Nephron (organoid): ENCODE results near the gene IDNK.

ENCODE experiments used
- H3K27ac Mint-ChIP-seq, 3 experiments: 2 replicates each; pipeline ENCODE4 v1.8.0; 2020; ENCODE audit warnings: mixed read lengths in 3 of 3, mild to moderate bottlenecking in 2 of 3, moderate library complexity in 1 of 3
- H3K27me3 Mint-ChIP-seq: 2 replicates; pipeline ENCODE4 v1.8.0; 2021; ENCODE audit warnings: low read depth, mild to moderate bottlenecking, moderate library complexity, mixed read lengths
- H3K36me3 Mint-ChIP-seq: 2 replicates; pipeline ENCODE4 v1.8.0; 2020; ENCODE audit warnings: low read depth, mixed read lengths
- H3K4me1 Mint-ChIP-seq: 2 replicates; pipeline ENCODE4 v1.8.0; 2020; ENCODE audit warnings: mixed read lengths
- H3K4me3 Mint-ChIP-seq, 3 experiments: 2 replicates each; pipeline ENCODE4 v1.8.0; 2020; ENCODE audit warnings: mild to moderate bottlenecking in 3 of 3, mixed read lengths in 3 of 3, moderate library complexity in 2 of 3
- H3K9me3 Mint-ChIP-seq: 2 replicates; pipeline ENCODE4 v1.8.0; 2020; ENCODE audit warnings: mixed read lengths
- TF ChIP-seq, protein P1 (sequence below), 3 experiments: fragments of 200-600 bp; sonication (generic); IDR thresholded peaks; one replicate each; pipeline ENCODE4 v1.5.0; 2021; ENCODE audit warnings: antibody characterized with exemption in 3 of 3; ENCODE audit not compliant: unreplicated experiment in 3 of 3

Gene IDNK

DNA sequence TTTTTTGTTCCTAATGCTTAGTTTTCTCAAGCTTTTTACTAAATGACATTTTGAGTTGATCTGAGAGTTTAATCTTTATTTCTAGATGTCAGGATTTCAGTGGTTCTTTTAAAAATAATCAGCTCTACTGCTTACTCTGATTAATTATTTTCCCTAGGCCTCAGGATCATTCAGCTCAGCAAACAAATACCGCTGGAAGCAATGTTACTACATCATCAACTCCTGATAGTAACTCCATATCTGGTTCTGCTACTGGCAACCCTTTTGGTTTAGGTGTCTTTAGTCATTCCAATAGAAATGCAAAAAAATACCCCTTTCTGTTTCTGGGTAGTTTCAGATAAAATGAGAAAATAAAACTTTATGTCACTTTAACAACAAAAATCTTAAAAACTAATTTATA lies 5.6 kb upstream of the IDNK start:
- Mint-ChIP-seq H3K27ac (no peak overlapping the region), H3K4me3 (no peak overlapping the region), H3K9me3 (no peaks in the 10 kb centered on the region), H3K36me3 (no peaks in the 10 kb centered on the region), H3K27me3 (peaks cover 18% of the 10 kb centered on the region), H3K4me1 (peaks cover 7% of the 10 kb centered on the region)
- TF ChIP-seq, protein P1, sequence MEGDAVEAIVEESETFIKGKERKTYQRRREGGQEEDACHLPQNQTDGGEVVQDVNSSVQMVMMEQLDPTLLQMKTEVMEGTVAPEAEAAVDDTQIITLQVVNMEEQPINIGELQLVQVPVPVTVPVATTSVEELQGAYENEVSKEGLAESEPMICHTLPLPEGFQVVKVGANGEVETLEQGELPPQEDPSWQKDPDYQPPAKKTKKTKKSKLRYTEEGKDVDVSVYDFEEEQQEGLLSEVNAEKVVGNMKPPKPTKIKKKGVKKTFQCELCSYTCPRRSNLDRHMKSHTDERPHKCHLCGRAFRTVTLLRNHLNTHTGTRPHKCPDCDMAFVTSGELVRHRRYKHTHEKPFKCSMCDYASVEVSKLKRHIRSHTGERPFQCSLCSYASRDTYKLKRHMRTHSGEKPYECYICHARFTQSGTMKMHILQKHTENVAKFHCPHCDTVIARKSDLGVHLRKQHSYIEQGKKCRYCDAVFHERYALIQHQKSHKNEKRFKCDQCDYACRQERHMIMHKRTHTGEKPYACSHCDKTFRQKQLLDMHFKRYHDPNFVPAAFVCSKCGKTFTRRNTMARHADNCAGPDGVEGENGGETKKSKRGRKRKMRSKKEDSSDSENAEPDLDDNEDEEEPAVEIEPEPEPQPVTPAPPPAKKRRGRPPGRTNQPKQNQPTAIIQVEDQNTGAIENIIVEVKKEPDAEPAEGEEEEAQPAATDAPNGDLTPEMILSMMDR (IDR thresholded peaks at IDR 0.05; ENCODE audit: unreplicated experiment in 3 of 3): no peak

DNA sequence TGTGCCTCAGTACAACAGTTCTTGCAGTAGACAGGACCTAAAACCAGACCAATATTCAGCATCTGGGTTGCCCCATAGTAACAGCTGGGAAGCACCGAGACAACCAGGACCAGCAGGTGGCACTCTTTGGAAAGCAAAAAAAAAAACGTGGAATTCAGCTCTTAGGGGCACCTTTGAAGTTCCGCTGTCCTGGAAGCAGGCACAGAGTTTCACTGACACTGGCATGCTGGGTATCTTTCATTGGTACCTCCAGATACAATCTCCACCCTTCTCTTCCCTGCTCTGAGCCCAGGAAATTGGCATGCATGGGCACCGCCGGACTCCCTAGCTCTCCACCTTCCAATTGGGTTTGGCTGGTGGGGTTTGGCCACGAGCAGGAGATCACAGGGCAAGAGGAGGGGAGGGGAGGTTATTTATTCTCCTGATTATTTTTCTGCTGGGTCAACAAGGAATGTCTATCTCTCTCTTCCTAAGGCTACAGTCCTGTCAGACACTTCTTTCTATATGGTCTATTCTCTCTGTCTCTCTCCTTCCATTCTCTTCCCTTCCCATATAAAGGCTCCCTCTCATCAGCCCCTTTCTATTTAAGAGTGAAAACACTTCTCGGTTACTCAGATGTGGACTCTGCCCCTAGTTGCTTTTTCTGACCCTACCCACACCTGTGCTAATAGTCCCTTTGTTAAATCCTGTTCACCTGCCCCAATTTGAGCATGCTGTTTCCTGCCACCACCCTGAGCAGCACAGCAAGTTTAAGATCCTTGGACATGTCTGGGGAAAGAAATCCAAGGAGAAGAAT lies 1.9 kb upstream of the IDNK start:
- H3K4me1 Mint-ChIP-seq: peaks cover 21% of the 10 kb centered on the region
- TF ChIP-seq, protein P1 (IDR thresholded peaks at IDR 0.05; ENCODE audit: unreplicated experiment in 3 of 3): peak; percentile 49 to 68 (median 57)
- H3K4me3 Mint-ChIP-seq: peak overlapping the region; percentile 24 to 70 (median 65)
- no peaks in the 10 kb centered on the region for H3K36me3 Mint-ChIP-seq
- no peaks in the 10 kb centered on the region for H3K9me3 Mint-ChIP-seq
- H3K27me3 Mint-ChIP-seq: peaks cover 15% of the 10 kb centered on the region
- peak overlapping the region; percentile 48 to 77 (median 69) for H3K27ac Mint-ChIP-seq

DNA sequence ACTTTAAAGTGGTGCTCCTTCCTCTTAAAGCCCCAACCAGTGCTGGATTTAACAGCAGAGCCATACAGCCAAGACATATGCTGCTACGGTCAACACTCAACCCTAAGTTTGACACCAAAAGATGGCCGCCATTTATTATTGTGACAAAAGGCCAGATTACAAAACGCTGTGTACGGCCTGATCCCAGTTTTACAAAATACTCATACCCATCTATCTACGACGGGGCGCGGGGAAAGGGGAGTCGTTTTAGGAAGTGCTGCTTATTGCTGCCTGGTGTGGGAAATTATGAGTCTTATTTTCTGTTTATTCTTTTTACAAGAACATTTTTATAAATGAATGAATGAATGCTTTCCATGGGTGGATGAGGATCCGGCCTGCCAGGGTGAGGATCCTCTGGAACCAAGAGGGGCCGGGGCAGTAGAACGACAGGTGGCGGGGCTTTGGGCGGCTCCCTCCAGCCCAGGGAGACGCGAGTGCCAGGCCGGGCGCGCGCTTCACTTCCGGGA lies 457 bp upstream of the IDNK start:
- Mint-ChIP-seq H3K27me3 (peaks cover 15% of the 10 kb centered on the region), H3K9me3 (no peaks in the 10 kb centered on the region), H3K4me3 (peak overlapping the region; percentile 89 to 96 (median 96)), H3K27ac (peak overlapping the region; percentile 95 to 96 (median 96)), H3K36me3 (peaks cover 6% of the 10 kb centered on the region), H3K4me1 (peaks cover 21% of the 10 kb centered on the region)
- TF ChIP-seq, protein P1 (IDR thresholded peaks at IDR 0.05; ENCODE audit: unreplicated experiment in 3 of 3): no peak

GRCh38 chr9:83623679-83624076 lies 735 bp downstream of the IDNK start:
- peak overlapping the region; percentile 57 to 96 (median 71) for H3K27ac Mint-ChIP-seq
- peaks cover 21% of the 10 kb centered on the region for H3K4me1 Mint-ChIP-seq
- peaks cover 15% of the 10 kb centered on the region for H3K27me3 Mint-ChIP-seq
- H3K36me3 Mint-ChIP-seq: peaks cover 6% of the 10 kb centered on the region
- no peaks in the 10 kb centered on the region for H3K9me3 Mint-ChIP-seq
- H3K4me3 Mint-ChIP-seq: peak overlapping the region; percentile 89 to 96 (median 96)
- TF ChIP-seq, protein P1 (IDR thresholded peaks at IDR 0.05; ENCODE audit: unreplicated experiment in 3 of 3): no peak

DNA sequence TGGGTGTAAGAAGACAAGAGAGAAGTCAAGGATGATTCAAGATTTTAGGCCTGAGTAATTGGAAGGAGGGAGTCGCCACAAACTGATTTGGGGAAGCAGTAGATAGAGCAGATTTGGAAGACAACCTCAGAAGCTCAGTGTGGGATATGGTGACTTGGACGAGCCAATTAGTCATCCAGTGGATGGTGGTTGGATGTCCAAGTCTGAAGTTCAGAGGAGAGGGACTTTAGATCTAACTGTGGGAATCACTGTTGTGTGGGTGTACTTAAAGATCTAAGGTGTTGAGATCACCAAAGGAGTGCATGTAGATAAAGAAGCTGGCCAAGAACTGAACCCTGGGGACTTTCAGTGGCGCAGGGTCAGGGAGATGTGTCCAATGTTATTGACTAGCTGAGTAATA lies 2.2 kb downstream of the IDNK start:
- Mint-ChIP-seq H3K27me3 (peaks cover 10% of the 10 kb centered on the region), H3K36me3 (peaks cover 6% of the 10 kb centered on the region), H3K4me1 (peaks cover 26% of the 10 kb centered on the region), H3K4me3 (peak overlapping the region; percentile 6 to 37 (median 9)), H3K27ac (no peak overlapping the region), H3K9me3 (no peaks in the 10 kb centered on the region)
- TF ChIP-seq, protein P1 (IDR thresholded peaks at IDR 0.05; ENCODE audit: unreplicated experiment in 3 of 3): no peak
